Measurements from ENCODE around the gene ARPC5L.

DNA sequence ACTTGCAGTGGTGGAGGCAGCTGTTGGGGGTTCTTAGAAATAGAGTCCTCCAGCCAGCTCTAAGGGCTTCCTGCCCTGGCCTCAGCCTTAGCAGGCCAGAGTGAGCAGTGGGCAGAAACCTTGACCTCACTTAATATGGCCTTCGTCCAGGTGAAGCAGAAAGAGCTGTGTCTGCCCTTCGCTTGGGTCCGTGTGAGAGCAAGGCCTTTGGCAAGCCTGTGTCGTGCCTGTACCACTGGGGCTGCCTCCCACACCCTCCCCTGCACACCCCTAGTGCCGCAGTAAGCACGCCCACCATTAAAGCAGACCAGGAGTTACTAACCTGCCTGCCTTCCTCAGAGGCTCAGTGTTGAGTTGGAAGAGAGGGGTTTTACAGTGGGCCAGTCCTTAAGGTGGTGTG, 13.6 kb downstream of the ARPC5L start:
- TF ChIP-seq, protein P1, sequence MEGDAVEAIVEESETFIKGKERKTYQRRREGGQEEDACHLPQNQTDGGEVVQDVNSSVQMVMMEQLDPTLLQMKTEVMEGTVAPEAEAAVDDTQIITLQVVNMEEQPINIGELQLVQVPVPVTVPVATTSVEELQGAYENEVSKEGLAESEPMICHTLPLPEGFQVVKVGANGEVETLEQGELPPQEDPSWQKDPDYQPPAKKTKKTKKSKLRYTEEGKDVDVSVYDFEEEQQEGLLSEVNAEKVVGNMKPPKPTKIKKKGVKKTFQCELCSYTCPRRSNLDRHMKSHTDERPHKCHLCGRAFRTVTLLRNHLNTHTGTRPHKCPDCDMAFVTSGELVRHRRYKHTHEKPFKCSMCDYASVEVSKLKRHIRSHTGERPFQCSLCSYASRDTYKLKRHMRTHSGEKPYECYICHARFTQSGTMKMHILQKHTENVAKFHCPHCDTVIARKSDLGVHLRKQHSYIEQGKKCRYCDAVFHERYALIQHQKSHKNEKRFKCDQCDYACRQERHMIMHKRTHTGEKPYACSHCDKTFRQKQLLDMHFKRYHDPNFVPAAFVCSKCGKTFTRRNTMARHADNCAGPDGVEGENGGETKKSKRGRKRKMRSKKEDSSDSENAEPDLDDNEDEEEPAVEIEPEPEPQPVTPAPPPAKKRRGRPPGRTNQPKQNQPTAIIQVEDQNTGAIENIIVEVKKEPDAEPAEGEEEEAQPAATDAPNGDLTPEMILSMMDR (conservative IDR thresholded peaks at IDR 0.05; ENCODE audit: low read length) = no peak
- TF ChIP-seq EZH2phosphoT487 (IDR thresholded peaks at IDR 0.05; ENCODE audit: borderline replicate concordance) = no peak

Data from Loucy (cell line).